ENCODE results near the gene OSBP2. TPM values are rescaled to one million over a fixed set of nuclear protein-coding genes. Genes with fewer than 3 reads are reported as not detected.

Gene OSBP2
- total RNA-seq, 1 experiment from 2014 or later: 10.2 TPM

DNA sequence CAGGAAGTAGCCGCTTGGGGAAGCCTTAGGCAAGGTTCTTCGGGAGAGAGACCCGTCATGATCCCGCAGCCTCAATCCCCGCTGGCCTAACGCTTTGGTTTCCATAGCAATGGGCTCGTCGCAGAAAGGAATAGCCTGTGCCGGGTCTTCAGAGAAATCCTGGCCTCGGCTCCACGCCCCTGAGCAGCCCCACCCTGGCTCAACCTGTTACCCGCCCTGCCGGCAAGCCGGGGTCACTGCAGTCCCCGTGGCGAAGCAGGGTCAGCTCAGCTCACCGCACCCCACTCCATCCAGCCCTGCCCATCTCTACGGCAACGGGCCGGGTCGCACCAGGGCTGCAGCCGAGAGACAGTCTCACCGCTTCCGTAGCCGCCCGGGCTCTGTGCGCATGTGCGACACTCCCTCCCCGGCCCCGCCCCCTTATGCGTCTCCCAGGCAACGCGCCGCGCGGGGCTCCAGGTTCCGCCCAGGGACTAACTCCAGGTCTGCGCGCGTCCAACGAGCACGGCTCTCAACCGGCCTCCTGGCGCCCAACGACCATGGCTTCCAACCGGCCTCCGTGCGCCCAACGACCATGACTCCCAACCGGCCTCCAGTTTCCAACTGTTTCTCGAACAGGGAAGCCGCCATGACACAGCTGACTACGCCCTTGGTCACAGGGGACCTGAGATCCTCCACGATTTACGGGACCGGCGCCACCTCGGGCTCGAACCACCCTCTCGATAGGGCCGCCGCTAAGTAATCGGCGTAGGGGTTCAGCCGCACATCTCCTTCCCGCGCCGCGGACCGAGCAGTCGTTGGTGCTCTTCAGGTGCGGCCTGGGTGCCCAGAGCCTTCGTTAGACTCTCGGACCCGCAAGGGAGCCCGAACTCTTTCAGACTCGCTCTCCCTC is 26.9 kb upstream of the OSBP2 start, which contains the start of gene DUSP18:
Gene DUSP18, minus strand, starts transcription at position 382 of the 892 bp plus-strand sequence. CDS start 3,872 bp downstream, outside the sequence.
- H3K36me3 ChIP-seq (ENCODE audit: low read depth, low read length): no peaks in the 10 kb centered on the region
- no peak within 1 kb of the TSS; the same call in 1 of the 2 replicates for H3K27ac ChIP-seq (ENCODE audit: low read length)
- H3K79me2 ChIP-seq (ENCODE audit: low read length): no peaks in the 10 kb centered on the region
- BruUV-seq (replicated peaks): TSS peak; percentile 95
- DNase-seq: peak; percentile 85
- TF ChIP-seq, protein P1, sequence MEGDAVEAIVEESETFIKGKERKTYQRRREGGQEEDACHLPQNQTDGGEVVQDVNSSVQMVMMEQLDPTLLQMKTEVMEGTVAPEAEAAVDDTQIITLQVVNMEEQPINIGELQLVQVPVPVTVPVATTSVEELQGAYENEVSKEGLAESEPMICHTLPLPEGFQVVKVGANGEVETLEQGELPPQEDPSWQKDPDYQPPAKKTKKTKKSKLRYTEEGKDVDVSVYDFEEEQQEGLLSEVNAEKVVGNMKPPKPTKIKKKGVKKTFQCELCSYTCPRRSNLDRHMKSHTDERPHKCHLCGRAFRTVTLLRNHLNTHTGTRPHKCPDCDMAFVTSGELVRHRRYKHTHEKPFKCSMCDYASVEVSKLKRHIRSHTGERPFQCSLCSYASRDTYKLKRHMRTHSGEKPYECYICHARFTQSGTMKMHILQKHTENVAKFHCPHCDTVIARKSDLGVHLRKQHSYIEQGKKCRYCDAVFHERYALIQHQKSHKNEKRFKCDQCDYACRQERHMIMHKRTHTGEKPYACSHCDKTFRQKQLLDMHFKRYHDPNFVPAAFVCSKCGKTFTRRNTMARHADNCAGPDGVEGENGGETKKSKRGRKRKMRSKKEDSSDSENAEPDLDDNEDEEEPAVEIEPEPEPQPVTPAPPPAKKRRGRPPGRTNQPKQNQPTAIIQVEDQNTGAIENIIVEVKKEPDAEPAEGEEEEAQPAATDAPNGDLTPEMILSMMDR (conservative IDR thresholded peaks at IDR 0.05; ENCODE audit: low read depth, low read length): 0 out of 2 replicates have a peak, but pooled peaks have one; percentile 7
- TF ChIP-seq EZH2phosphoT487 (IDR thresholded peaks at IDR 0.05; ENCODE audit: borderline replicate concordance, low read length): no peak
- H3K4me1 ChIP-seq (ENCODE audit: insufficient read depth, low read length): peaks cover 13% of the 10 kb centered on the region; the same call in 1 of the 2 replicates
- H3F3A ChIP-seq (ENCODE audit: low read length, unreplicated experiment): no peaks in the 10 kb centered on the region
- peak; percentile 92 for ATAC-seq
- intact Hi-C loops (cut with micrococcal nuclease): loop anchor here (10.0 kb wide), 1 partner anchor 87 kb away; no protein-coding TSS in a partner anchor
- H3K4me3 ChIP-seq (ENCODE audit: low read length): peak within 1 kb of the TSS; percentile 82
- H3K27me3 ChIP-seq (ENCODE audit: low read length): no peaks in the 10 kb centered on the region
- ChIA-PET CTCF (no interaction called here), POLR2A (ENCODE audit: unreplicated experiment) (no interaction called here)
- H4K20me1 ChIP-seq (ENCODE audit: low read length): no peaks in the 10 kb centered on the region
- no peaks in the 10 kb centered on the region for H3K9me2 ChIP-seq (replicated peaks; ENCODE audit: low read length)
- peak within 1 kb of the TSS; percentile 98 for H3K4me2 ChIP-seq (ENCODE audit: low read length)
- H3K9me3 ChIP-seq (ENCODE audit: low read length): no peaks in the 10 kb centered on the region
- peak within 1 kb of the TSS; percentile 76 for H3K9ac ChIP-seq (ENCODE audit: low read length)
- peak within 1 kb of the TSS; percentile 98 for H2AFZ ChIP-seq (ENCODE audit: low read length)

DNA sequence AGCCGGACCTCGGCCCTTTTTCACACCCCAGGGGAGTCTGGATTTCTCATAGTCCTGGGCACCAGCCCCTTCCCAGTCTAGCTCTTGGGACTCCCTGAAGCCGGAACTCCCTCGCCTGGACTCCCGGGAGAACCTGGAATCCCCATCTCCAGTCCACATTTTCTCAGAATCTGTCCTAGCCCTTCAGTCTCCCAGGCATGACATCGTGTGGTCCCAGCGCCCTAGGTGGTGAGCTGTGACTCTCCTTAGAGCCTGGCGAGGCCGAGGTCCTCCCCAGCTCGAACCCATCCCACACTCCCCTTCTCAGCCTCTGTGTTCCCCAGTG is 26.3 kb upstream of the OSBP2 start:
- H3K79me2 ChIP-seq (ENCODE audit: low read length): no peaks in the 10 kb centered on the region
- H3K4me3 ChIP-seq (ENCODE audit: low read length): peak overlapping the region; percentile 82
- H3K27me3 ChIP-seq (ENCODE audit: low read length): no peaks in the 10 kb centered on the region
- no peaks in the 10 kb centered on the region for H3F3A ChIP-seq (ENCODE audit: low read length, unreplicated experiment)
- peaks cover 13% of the 10 kb centered on the region; the same call in 1 of the 2 replicates for H3K4me1 ChIP-seq (ENCODE audit: insufficient read depth, low read length)
- no TSS peak for BruUV-seq (replicated peaks)
- peak overlapping the region; percentile 76 for H3K9ac ChIP-seq (ENCODE audit: low read length)
- ATAC-seq (no peak), DNase-seq (no peak)
- H3K9me2 ChIP-seq (replicated peaks; ENCODE audit: low read length): no peaks in the 10 kb centered on the region
- H4K20me1 ChIP-seq (ENCODE audit: low read length): no peaks in the 10 kb centered on the region
- peak overlapping the region; percentile 98 for H3K4me2 ChIP-seq (ENCODE audit: low read length)
- intact Hi-C loops (cut with micrococcal nuclease): loop anchor here (10.0 kb wide), 1 partner anchor 86 kb away; no protein-coding TSS in a partner anchor
- peak overlapping the region; percentile 98 for H2AFZ ChIP-seq (ENCODE audit: low read length)
- no peak for TF ChIP-seq EZH2phosphoT487 (IDR thresholded peaks at IDR 0.05; ENCODE audit: borderline replicate concordance, low read length)
- no peak for TF ChIP-seq EZH2 (IDR thresholded peaks at IDR 0.05; ENCODE audit: low read length, unreplicated experiment)
- TF ChIP-seq, protein P1 (conservative IDR thresholded peaks at IDR 0.05; ENCODE audit: low read depth, low read length): no peak
- H3K9me3 ChIP-seq (ENCODE audit: low read length): no peaks in the 10 kb centered on the region
- no peak overlapping the region for H3K27ac ChIP-seq (ENCODE audit: low read length)
- no peaks in the 10 kb centered on the region for H3K36me3 ChIP-seq (ENCODE audit: low read depth, low read length)
- ChIA-PET POLR2A (ENCODE audit: unreplicated experiment) (no interaction called here), CTCF (no interaction called here)

GRCh38 chr22:30671071-30671470 is 23.6 kb upstream of the OSBP2 start:
- no peaks in the 10 kb centered on the region for H3K9me3 ChIP-seq (ENCODE audit: low read length)
- H3K79me2 ChIP-seq (ENCODE audit: low read length): no peaks in the 10 kb centered on the region
- H2AFZ ChIP-seq (ENCODE audit: low read length): no peak overlapping the region
- no peak overlapping the region for H3K4me2 ChIP-seq (ENCODE audit: low read length)
- no peaks in the 10 kb centered on the region for H3K36me3 ChIP-seq (ENCODE audit: low read depth, low read length)
- no peaks in the 10 kb centered on the region for H4K20me1 ChIP-seq (ENCODE audit: low read length)
- CTCF ChIA-PET: no interaction called here
- peaks cover 13% of the 10 kb centered on the region; the same call in 1 of the 2 replicates for H3K4me1 ChIP-seq (ENCODE audit: insufficient read depth, low read length)
- BruUV-seq (replicated peaks): no TSS peak
- H3K27me3 ChIP-seq (ENCODE audit: low read length): no peaks in the 10 kb centered on the region
- H3K9ac ChIP-seq (ENCODE audit: low read length): no peak overlapping the region
- H3K9me2 ChIP-seq (replicated peaks; ENCODE audit: low read length): no peaks in the 10 kb centered on the region
- POLR2A ChIA-PET (ENCODE audit: unreplicated experiment): interaction anchor here (0.7 kb wide), 1 partner anchor 72 kb away, joined by 7 read pairs; no protein-coding TSS in a partner anchor
- DNase-seq (no peak), ATAC-seq (no peak)
- no peak overlapping the region for H3K4me3 ChIP-seq (ENCODE audit: low read length)
- no peak overlapping the region for H3K27ac ChIP-seq (ENCODE audit: low read length)
- intact Hi-C loops (cut with micrococcal nuclease): no loop called here
- TF ChIP-seq, protein P1 (conservative IDR thresholded peaks at IDR 0.05; ENCODE audit: low read depth, low read length): no peak
- TF ChIP-seq EZH2phosphoT487 (IDR thresholded peaks at IDR 0.05; ENCODE audit: borderline replicate concordance, low read length) (no peak), EZH2 (IDR thresholded peaks at IDR 0.05; ENCODE audit: low read length, unreplicated experiment) (no peak)
- no peaks in the 10 kb centered on the region for H3F3A ChIP-seq (ENCODE audit: low read length, unreplicated experiment)

Measured in PC-3 (cell line).